ENCODE measurements around the gene CALM1. TPM values are rescaled to one million over a fixed set of nuclear protein-coding genes. Genes with fewer than 3 reads are reported as not detected.

Gene CALM1
- total RNA-seq, result 100 to 1,000 TPM; 423 to 503 TPM
- polyA plus RNA-seq (2013, experiment 1 of 2), result 367 TPM
- polyA plus RNA-seq (2013, experiment 2 of 2), result 378 TPM
- long read RNA-seq, experiment 1, full-length matches to known transcripts, result 180 of 219 reads
- long read RNA-seq, experiment 1, partial matches to known transcripts, result 5 of 219 reads
- long read RNA-seq, experiment 1, other reads (novel, unspliced or antisense), result 34 of 219 reads
- long read RNA-seq, experiment 2, full-length matches to known transcripts, result 1,456 of 1,477 reads
- long read RNA-seq, experiment 2, partial matches to known transcripts, result 6 of 1,477 reads
- long read RNA-seq, experiment 2, other reads (novel, unspliced or antisense), result 15 of 1,477 reads
- long read RNA-seq, experiment 3, full-length matches to known transcripts, result 1,299 of 1,332 reads
- long read RNA-seq, experiment 3, partial matches to known transcripts, result 1 of 1,332 reads
- long read RNA-seq, experiment 3, other reads (novel, unspliced or antisense), result 32 of 1,332 reads
- long read RNA-seq, experiment 4, full-length matches to known transcripts, result 1,139 of 1,155 reads
- long read RNA-seq, experiment 4, partial matches to known transcripts, result 2 of 1,155 reads
- long read RNA-seq, experiment 4, other reads (novel, unspliced or antisense), result 14 of 1,155 reads

DNA sequence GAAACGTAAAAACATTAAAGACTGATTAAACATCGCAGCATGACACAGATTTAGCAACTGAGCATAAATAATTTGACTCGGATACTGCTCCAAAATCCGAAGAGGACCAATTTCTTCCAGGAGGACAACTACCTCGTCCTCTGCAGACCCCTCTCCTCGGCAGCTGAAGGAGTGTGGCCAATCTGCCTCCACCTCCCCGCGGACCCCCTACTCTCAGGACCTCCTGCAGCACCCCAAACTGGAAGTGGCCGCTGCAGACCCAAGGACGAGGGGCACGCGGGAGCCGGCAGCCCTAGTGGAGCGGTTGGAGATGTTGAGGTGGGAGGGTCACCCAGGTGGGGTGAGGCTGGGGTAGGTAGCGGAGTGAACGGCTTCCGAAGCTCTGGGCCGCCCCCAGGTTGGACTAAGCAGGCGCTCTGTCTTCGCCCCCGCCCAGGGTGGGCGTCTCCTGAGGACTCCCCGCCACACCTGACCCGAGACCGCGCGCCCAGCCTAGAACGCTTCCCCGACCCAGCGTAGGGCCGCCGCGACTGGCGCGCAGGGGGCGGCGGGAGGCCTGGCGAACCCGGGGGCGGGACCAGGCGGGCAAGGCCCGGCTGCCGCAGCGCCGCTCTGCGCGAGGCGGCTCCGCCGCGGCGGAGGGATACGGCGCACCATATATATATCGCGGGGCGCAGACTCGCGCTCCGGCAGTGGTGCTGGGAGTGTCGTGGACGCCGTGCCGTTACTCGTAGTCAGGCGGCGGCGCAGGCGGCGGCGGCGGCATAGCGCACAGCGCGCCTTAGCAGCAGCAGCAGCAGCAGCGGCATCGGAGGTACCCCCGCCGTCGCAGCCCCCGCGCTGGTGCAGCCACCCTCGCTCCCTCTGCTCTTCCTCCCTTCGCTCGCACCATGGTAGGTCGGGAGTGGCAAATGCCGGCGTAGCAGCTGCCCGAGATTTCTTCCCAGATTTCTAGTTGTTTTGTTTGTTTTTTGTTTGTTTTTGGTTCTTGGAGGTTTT, at the start of gene CALM1:
TSS of gene CALM1 (plus strand) at position 689 of the 999 bp plus-strand sequence. CDS start at position 891, 202 bp downstream.
- H3K9me3 Mint-ChIP-seq, result peaks cover 4% of the 10 kb centered on the region
- WGBS, 2 experiments (ENCODE audit: insufficient coverage in 1 of 2, insufficient read length in 1 of 2), result 2 to 8% methylated on average over 29 to 89 of the region's 89 CpGs
- H3K4me3 Mint-ChIP-seq, result peak within 1 kb of the TSS; percentile 94
- H3K27me3 ChIP-seq (ENCODE audit: control insufficient read depth, insufficient read depth, low read length, poor library complexity, severe bottlenecking), result no peaks in the 10 kb centered on the region
- peaks cover 20% of the 10 kb centered on the region for H3K36me3 ChIP-seq (ENCODE audit: control insufficient read depth, insufficient read depth, low read length)
- peaks cover 3% of the 10 kb centered on the region for H3K4me1 ChIP-seq (ENCODE audit: control insufficient read depth, insufficient read depth, low read length)
- peaks cover 20% of the 10 kb centered on the region for H3K36me3 Mint-ChIP-seq (ENCODE audit: low read depth)
- H3K27ac Mint-ChIP-seq, result peak within 1 kb of the TSS; percentile 90
- H3K4me3 ChIP-seq (ENCODE audit: low read length), result peak within 1 kb of the TSS; percentile 94
- H3K9ac ChIP-seq (ENCODE audit: extremely low read depth, low read length, poor library complexity, severe bottlenecking), result peak within 1 kb of the TSS; percentile 90
- peak; percentile 97 for DNase-seq
- peak; percentile 16 for TF ChIP-seq CTCF (conservative IDR thresholded peaks at IDR 0.05)
- no peaks in the 10 kb centered on the region for H3K9me3 ChIP-seq (ENCODE audit: control insufficient read depth, low read length)
- no peak within 1 kb of the TSS for H3K27ac ChIP-seq (ENCODE audit: low read depth, low read length)
- peaks cover 2% of the 10 kb centered on the region for H3K27me3 Mint-ChIP-seq (ENCODE audit: insufficient read depth)
- peaks cover 8% of the 10 kb centered on the region for H3K4me1 Mint-ChIP-seq

GRCh38 chr14:90348270-90348669, 48.6 kb upstream of the CALM1 start:
- H3K4me1 ChIP-seq (ENCODE audit: control insufficient read depth, insufficient read depth, low read length), result no peaks in the 10 kb centered on the region
- H3K27ac ChIP-seq (ENCODE audit: low read depth, low read length), result no peak overlapping the region
- no peaks in the 10 kb centered on the region for H3K27me3 ChIP-seq (ENCODE audit: control insufficient read depth, insufficient read depth, low read length, poor library complexity, severe bottlenecking)
- no peak overlapping the region for H3K9ac ChIP-seq (ENCODE audit: extremely low read depth, low read length, poor library complexity, severe bottlenecking)
- no peaks in the 10 kb centered on the region for H3K9me3 Mint-ChIP-seq
- H3K36me3 Mint-ChIP-seq (ENCODE audit: low read depth), result no peaks in the 10 kb centered on the region
- TF ChIP-seq CTCF (conservative IDR thresholded peaks at IDR 0.05), result no peak
- no peaks in the 10 kb centered on the region for H3K36me3 ChIP-seq (ENCODE audit: control insufficient read depth, insufficient read depth, low read length)
- WGBS, 2 experiments (ENCODE audit: insufficient coverage in 1 of 2, insufficient read length in 1 of 2), result 94% methylated on average over 2 of the region's 2 CpGs; no CpG with 5 or more reads in 1 of the 2 experiments
- no peak overlapping the region for H3K27ac Mint-ChIP-seq
- no peaks in the 10 kb centered on the region for H3K27me3 Mint-ChIP-seq (ENCODE audit: insufficient read depth)
- no peak overlapping the region for H3K4me3 Mint-ChIP-seq
- no peak for DNase-seq
- no peaks in the 10 kb centered on the region for H3K9me3 ChIP-seq (ENCODE audit: control insufficient read depth, low read length)
- peaks cover 15% of the 10 kb centered on the region for H3K4me1 Mint-ChIP-seq
- no peak overlapping the region for H3K4me3 ChIP-seq (ENCODE audit: low read length)

- peaks cover 7% of the 10 kb centered on the region for H3K4me1 Mint-ChIP-seq
- 80 to 87% methylated on average over 3 to 4 of the region's 4 CpGs for WGBS, 2 experiments (ENCODE audit: insufficient coverage in 1 of 2, insufficient read length in 1 of 2)
- H3K36me3 Mint-ChIP-seq (ENCODE audit: low read depth), result no peaks in the 10 kb centered on the region
- H3K27me3 Mint-ChIP-seq (ENCODE audit: insufficient read depth), result no peaks in the 10 kb centered on the region
- no peak overlapping the region for H3K4me3 Mint-ChIP-seq
- H3K4me3 ChIP-seq (ENCODE audit: low read length), result no peak overlapping the region
- no peaks in the 10 kb centered on the region for H3K4me1 ChIP-seq (ENCODE audit: control insufficient read depth, insufficient read depth, low read length)
- TF ChIP-seq CTCF (conservative IDR thresholded peaks at IDR 0.05), result no peak
- H3K9me3 ChIP-seq (ENCODE audit: control insufficient read depth, low read length), result no peaks in the 10 kb centered on the region
- no peak for DNase-seq
- H3K36me3 ChIP-seq (ENCODE audit: control insufficient read depth, insufficient read depth, low read length), result no peaks in the 10 kb centered on the region
- H3K27ac Mint-ChIP-seq, result no peak overlapping the region
- no peak overlapping the region for H3K9ac ChIP-seq (ENCODE audit: extremely low read depth, low read length, poor library complexity, severe bottlenecking)
- no peaks in the 10 kb centered on the region for H3K9me3 Mint-ChIP-seq
- no peak overlapping the region for H3K27ac ChIP-seq (ENCODE audit: low read depth, low read length)
- H3K27me3 ChIP-seq (ENCODE audit: control insufficient read depth, insufficient read depth, low read length, poor library complexity, severe bottlenecking), result no peaks in the 10 kb centered on the region
Measured at GRCh38 chr14:90349739-90350138, 47.1 kb upstream of the CALM1 start.

All from endodermal cell (in vitro differentiated cells).